HG03139 (cell line): ENCODE measurements around the gene CNTRL.

Experiments used
- ATAC-seq: cut with Tn5 transposase; IDR thresholded peaks from one replicate; pipeline ENCODE4 v1.9.1; 2021; ENCODE audit not compliant: unreplicated experiment

Gene CNTRL

GRCh38 chr9:121225240-121225639, 150.5 kb downstream of the CNTRL start:
- no peak for ATAC-seq

GRCh38 chr9:121226175-121226574, 151.4 kb downstream of the CNTRL start:
- no peak for ATAC-seq
